Raji (cell line): ENCODE results near the gene MAN1B1.

Source experiments
- POLR2A ChIP-seq: IDR thresholded peaks from 2 replicates; pipeline ENCODE4 v1.6.1; 2011; ENCODE audit warnings: low read depth, low read length, control low read depth; ENCODE audit not compliant: insufficient read depth

Gene MAN1B1

GRCh38 chr9:137087409-137087925 is 682 bp downstream of the MAN1B1 start:
- no peak for TF ChIP-seq POLR2A

GRCh38 chr9:137088121-137088520 is 1.3 kb downstream of the MAN1B1 start:
- TF ChIP-seq POLR2A = no peak

GRCh38 chr9:137089232-137089947 is 2.6 kb downstream of the MAN1B1 start:
- TF ChIP-seq POLR2A = no peak

GRCh38 chr9:137095664-137096517 is 9.1 kb downstream of the MAN1B1 start:
- TF ChIP-seq POLR2A = no peak

- TF ChIP-seq POLR2A = no peak
Observed at GRCh38 chr9:137096785-137097546, 10.2 kb downstream of the MAN1B1 start.

GRCh38 chr9:137097761-137098462 is 11.1 kb downstream of the MAN1B1 start:
- TF ChIP-seq POLR2A = no peak

GRCh38 chr9:137099231-137099630 is 12.4 kb downstream of the MAN1B1 start:
- TF ChIP-seq POLR2A = no peak

- TF ChIP-seq POLR2A = no peak
Observed at GRCh38 chr9:137103206-137103999, 16.6 kb downstream of the MAN1B1 start.

- no peak for TF ChIP-seq POLR2A
Observed at GRCh38 chr9:137105814-137106661, 19.3 kb downstream of the MAN1B1 start.

- no peak; the same call in 1 of the 2 replicates for TF ChIP-seq POLR2A
Observed at GRCh38 chr9:137106662-137107250, 20.0 kb downstream of the MAN1B1 start.

GRCh38 chr9:137107312-137107921 is 20.6 kb downstream of the MAN1B1 start:
- TF ChIP-seq POLR2A = no peak; the same call in 1 of the 2 replicates

GRCh38 chr9:137107982-137108381 is 21.2 kb downstream of the MAN1B1 start:
- TF ChIP-seq POLR2A = no peak

- TF ChIP-seq POLR2A = no peak
Observed at GRCh38 chr9:137108608-137109249, 21.9 kb downstream of the MAN1B1 start.
